ENCODE data around the gene SCAF8.
"Not testable (repeated sequence)": the region's sequence is repeated elsewhere in the genome, so short reads cannot be mapped to it uniquely, and the experiment has no call there.

Gene SCAF8

DNA sequence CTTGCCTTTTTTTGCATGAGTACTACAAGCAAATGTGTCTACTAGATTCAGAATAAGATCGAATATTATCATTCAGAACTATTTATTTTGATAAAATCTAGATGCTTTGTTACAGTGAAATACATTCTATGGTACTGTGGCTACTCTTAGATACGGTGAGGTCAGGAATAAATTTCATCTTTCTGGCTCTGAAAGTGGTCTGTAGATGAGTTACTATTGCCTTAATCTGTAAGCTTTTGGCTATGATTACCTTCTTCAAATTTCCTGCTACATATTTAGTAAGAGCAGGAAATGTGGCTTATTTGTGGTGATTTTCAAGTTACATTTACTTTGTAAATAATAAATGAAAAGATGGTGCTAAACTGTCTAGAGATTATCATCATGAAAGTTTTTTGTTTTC is 50.0 kb downstream of the SCAF8 start:
- DNase-seq = no peak

DNA sequence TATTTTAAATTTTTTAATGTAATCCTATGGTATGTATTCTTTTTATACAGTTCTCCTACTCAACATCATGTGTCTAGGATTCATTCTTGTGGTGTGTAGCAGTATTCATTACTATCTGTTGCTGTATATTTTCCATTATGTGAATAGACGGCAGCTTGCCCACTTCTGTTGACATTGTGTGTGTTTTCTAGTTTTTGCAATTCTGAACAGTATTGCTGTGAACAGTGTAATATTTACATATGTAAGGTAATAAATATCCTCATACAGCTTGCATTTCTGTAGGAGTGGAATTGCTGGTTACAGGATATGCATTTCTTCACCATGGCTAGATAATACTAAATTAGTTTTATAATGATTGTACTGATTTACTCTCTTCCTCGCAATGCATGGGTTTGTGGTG is 51.9 kb downstream of the SCAF8 start:
- DNase-seq = no peak

DNA sequence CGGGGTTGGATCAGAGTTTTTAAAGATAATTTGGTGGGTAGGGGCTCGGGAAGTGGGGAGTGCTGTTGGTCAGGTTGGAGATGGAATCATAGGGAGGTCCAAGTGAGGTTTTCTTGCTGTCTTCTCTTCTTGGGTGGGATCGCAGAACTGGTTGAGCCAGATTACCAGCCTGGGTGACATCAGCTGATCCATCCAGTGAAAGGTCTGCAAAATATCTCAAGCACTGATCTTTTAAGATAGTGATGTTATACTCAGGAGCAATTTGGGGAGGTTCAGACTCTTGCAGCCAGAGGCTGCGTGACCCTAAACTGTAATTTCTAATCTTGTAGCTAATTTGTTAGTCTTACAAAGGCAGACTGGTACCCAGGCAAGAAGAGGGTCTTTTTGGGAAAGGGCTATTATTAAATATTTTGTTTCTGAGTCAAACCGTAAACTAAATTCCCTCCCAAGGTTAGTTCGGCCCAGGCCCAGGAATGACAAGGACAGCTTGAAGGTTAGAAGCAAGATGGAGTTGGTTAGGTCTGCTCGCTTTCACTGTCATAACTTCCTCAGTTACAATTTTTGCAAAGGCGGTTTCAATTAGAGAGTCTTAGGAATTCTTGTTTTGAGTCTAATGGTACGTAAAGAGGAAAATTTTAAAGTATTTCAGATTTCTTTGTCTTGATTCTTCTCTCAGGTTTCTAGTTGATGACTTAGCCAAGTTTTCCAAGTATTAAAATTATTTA is 53.1 kb downstream of the SCAF8 start:
- no peak for DNase-seq

DNA sequence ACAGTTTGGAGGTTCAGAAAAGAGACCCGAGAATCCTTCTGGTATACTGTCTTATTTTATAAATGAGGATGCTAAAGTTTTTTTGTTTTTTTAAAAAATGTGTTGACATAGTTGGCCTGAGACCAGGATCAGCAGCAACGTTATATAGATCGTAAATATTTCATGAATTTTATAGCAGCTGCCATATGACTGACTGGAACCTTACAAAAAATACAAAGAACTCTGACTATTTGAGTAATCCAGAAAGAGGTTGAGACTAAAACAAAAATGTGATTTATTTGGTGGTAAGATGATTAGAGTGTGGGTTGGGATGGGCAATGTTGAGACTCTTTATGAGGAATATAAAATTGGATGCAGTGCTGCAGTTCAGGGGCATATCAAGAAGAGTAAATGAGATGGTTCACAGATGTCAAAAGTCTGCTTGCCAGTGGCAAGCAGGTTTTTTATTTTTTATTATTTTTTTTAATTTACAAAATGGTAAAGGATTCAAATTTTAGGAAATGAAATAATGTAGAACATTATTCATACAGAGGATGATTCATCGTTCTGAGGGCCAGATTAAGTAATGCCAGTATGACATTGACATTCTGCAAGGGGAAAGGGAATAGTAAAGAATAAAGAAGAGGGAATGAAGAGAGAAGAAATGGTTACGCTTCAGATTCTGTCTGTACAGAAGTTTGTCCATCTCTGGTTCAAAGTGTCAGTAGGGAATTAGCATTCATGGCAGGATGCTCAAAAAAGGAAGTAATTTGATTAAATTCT is 58.5 kb downstream of the SCAF8 start:
- DNase-seq = no peak

DNA sequence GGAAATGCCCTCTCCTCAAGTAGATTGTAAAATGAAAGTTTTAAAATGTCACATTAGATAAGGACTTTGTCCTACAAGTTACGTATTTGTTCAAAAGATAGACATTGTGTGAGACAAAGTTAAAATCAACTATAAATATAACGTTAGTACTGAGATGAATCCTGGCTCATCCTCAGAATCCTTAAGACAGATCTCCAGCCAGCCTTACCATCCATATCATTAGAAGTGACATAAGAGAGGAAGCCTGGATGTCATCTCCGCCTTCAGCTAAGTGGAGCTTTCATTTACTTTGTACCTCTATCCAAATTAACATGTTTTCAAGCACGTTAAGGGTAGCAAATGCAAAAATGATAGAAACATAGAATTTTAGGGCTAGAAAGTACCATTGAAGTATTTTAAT is 59.1 kb downstream of the SCAF8 start:
- DNase-seq = no peak

DNA sequence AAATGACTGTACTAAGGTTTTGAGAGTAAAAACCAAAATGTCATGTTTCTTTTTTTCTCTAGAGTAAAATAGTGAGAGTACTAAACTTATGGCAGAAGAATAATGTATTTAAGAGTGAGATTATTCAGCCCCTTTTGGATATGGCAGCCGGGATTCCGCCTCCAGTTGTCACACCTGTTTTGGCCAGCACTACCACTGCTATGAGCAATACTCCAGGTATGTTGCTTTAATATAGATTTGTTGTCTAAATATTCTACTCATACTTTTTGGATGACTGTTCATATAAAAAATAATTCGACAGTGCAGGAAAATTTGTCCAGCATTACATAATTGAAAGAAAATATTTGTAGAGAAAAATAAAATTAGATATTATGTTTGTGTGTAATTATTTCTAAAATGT is 59.5 kb downstream of the SCAF8 start:
- DNase-seq = no peak

DNA sequence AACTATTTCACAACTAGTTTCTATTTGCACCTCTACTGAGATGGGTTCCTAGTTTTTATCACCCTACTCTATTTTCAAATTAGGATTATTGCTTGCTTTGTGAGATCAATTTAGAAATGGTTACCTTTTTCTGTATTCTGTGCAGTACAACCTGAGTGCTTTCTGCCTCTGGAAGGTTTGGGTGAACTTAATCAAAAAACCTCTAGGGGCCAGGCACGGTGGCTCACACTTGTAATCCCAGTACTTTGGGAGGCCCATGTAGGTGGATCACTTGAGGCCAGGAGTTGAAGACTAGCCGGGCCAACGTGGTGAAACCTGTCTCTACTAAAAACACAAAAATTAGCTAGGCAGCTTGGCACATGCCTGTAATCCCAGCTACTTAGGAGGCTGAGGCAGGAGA is 63.3 kb downstream of the SCAF8 start:
- no peak for DNase-seq

DNA sequence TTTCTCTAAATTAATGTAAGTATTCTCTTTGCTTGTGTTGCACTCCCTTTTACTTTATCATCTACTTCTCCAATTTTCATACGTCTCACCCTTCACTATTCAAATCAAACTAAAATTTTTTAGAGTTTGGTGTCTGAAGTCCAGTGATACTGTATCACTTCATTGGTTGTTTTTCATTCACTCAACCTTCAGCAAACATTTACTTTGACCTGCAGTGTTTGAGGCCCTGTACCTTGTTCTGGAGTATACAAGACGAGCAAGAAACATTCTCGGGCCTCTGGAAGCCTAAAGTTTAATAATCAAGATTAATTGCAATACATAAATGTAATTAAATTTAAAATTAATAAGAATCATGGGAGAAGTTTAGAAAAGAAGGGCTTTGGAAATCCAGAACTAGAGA is 64.6 kb downstream of the SCAF8 start:
- DNase-seq = no peak

DNA sequence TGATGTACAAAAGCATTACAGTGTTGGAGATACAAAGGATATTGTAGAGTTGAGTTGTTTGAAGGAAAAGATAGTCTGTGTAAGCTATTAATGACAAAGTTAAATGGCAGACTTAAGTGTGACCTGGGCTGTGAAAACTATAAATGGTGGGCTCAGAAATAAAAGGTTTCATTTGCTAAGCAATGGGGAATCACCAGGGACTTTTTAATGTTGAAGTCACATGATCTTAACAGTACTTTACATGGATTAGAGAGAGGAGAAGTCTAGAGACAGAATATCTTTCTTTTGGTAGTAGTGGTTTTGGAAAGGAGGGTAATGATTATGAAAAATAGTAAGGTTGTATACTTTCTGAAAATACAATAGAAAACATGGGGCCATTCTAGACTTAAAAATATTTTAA is 67.1 kb downstream of the SCAF8 start:
- DNase-seq = no peak

DNA sequence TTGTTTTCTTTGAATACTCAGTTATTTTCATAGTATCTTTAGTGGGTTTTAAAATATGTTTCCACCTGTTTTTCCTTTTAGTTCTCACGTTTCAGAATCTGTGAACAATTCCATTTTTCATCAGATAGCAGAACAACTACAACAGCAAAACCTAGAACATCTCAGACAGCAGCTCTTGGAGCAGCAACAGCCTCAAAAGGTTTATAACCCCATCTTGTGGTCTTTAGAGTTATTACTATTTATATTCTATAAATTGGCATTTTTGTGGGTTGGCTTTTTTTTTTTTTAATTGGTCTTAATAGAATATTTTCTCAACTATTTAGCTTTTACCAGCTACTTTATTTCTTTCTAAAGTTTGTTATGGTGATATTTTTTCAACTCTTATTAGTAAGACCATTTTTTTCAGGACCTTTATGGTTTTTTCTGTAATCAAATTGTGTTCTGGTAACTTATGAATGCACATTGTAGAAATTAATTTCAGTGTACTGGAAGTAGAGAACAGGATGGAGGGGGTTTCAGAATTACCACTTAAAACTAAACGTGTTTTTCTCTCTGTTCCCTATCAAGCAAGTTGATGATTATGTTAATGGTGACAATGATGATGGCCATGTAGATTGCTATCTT is 72.2 kb downstream of the SCAF8 start:
- DNase-seq = peak; percentile 72

DNA sequence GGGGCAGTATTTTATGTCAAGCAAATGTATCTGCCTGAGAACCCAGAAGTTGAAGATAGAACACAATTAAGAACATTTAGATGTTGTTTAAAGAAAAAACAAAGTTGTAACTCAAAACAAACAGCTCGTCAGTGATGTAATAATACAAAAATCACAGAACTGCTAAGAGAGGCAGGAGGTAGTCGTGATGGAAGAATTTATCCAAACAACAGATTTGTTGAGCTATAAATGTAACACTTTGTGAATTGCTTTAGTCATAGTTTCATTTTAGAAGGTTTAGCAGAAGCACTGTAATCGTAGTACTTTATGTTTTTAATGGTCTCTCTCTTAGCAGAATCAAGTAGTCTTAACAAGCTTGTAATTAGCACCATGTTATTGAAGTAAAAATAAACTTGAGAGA is 73.6 kb downstream of the SCAF8 start:
- DNase-seq = no peak

DNA sequence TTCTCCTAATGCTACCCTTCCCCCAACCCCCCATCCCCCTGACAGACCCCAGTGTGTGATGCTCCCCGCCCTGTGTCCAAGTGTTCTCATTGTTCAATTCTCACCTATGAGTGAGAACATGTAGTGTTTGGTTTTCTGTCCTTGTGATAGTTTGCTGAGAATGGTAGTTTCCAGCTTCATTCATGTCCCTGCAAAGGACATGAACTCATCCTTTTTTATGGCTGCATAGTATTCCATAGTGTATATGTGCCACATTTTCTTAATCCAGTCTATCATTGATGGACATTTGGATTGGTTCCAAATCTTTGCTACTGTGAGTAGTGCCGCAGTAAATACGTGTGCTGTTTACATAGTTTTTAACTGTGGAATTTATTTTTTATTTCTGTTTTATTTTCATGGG is 78.4 kb downstream of the SCAF8 start:
- not testable (repeated sequence) for DNase-seq

DNA sequence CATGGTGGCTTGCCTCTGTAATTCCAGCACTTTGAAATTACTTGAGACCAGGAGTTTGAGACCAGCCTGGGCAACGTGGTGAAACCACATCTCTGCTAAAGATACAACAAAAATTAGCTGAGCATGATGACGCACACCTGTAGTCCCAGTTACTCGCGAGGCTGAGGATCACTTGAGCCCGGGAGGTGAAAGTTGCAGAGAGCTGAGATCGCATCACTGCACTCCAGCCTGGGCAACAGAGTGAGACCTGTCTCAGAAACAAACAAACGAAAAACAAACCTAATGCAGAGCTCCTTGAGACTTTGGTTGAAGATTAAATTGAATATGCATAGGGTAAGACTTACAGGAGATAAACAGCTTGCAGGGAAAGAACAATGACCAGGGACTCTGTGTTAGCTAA is 80.8 kb downstream of the SCAF8 start:
- DNase-seq = no peak

DNA sequence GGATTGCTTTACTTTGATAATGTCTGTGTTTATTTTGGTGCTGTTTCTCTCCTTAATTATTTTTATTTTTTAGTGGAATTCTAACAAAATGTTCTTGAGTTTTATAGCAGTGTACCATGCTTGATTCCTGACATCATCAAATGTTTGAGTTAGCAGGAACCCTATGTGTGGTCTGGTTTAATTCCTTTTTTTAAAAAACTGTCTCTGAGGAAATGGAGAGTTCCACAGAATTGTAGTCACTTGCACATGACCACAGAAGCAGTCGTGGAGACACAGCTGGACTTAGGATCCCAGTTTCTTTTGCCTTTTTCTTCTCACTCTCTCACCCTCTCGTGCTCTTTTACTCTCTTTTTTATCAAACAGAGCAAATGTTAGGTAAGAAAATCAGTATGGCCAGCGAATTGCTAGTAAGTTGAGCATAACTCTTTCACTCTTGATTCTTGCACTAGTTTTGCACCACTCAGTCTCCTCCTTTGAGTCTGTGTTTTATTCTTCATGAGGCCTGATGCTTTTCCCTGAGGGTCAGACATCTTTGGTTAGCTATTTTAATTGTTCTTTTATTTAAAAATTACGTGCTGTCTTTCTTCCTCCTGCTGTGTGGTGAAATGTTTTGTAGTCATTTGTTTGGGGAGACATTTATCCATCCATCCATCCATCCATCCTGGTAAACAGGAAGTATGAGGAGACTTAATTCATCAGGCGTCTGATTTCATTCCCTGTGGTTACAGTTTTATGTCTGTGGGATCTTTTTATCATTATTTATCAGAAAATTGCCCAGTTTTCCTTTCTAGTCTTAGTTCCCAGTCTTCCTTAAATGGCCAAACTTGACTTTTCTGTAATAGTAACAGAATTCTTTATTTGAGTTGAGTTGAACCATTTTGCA is 83.0 kb downstream of the SCAF8 start:
- DNase-seq = no peak

DNA sequence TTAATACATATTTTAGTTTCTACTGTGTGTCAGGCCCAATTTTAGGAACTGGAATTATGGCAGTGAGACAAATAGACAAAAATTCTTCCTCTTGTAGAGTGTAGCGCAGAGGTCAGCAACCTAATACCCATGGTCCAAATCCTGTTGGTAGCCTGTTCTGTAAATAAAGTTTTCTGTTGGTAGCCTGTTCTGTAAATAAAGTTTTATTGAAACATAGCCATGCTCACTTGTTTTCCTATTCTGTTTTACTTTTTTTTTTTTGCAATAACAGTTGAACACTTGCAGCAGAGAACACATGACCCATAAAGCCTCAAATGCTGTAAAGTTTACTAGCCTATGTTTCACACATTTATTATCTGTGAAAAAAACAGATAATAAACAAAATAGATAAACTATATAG is 87.9 kb downstream of the SCAF8 start:
- no peak for DNase-seq

DNA sequence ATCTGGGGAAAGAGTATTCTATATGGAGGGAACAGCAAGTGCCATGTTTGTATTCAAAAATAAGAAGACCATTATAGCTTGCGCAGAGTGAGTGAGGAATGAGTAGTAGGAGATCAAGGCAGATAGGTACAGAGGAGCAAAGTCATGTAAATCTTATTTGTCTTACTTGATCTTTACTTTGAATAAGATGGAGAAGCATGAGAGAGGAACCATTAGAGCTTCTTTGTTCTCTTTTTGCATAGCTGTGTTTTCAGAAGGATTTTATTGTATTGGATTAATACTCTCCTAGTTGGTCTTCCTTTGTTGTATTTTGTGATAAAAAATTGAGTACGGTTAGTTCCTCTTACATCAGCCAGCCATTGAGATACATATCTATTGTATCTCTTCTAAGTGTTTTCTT is 88.4 kb downstream of the SCAF8 start:
- peak; percentile 53 for DNase-seq

DNA sequence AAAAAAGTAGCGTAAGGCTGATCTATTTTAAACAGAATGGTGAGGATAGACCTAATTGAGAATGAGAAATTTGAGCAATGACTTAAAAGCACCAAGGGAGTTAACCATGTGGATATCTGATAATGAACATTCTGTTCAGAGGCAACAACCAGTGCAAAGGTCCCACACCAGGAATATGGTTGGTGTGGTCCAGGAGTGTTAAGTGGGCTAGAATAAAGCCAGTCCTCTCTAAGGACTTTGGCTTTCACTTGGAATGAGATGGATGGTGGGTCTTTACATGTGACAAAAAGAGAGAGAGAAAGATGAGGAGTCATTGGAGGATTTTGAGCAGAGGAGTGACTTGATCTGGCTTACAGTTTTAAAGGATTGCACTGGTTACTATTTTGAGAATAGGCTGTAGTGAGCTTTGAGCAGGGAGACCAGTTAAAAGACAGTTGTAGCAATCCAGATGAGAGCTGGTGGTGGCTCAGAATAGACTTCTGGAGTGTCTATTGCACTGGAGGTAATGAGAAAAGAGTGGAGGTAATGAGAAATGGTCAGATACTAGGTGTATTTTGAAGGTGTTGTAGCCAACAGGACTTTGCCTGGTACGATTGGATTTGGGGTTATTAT is 89.8 kb downstream of the SCAF8 start:
- DNase-seq = no peak

DNA sequence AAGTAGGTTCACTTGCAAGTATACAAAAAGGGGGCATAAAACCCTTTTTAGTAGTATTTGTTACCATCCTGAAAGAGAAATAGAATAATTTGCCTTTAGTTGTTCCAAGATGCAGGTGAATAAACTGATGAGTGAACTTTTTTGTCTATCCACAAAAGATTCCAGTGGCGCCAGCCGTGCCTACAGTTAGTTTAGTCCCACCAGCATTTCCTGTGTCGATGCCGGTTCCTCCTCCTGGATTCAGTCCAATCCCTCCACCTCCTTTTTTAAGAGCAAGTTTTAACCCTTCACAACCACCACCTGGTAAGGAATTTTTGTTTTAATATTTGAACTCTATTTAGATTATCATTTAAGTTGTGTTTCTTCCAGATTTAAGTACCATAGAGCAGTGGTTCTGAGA is 90.9 kb downstream of the SCAF8 start:
- DNase-seq = no peak

DNA sequence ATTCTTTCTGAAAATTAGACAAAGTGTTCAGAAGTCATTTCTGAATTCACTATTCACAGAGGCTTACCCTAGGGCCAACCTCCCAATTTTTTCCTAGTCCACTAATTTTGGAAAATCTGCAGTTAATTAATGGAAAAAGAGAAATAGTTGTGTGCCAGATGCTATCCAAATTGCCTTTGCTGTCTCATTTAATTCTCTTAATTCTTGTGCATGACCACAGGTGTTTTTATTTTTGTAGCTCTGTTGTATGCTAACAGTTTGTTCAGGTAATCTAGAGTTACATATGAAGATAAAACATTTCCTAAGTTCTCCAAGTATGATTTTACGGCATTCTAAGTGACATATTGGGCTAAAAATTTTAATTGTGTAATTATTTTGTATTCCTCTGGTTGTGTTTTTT is 96.8 kb downstream of the SCAF8 start:
- DNase-seq = no peak

DNA sequence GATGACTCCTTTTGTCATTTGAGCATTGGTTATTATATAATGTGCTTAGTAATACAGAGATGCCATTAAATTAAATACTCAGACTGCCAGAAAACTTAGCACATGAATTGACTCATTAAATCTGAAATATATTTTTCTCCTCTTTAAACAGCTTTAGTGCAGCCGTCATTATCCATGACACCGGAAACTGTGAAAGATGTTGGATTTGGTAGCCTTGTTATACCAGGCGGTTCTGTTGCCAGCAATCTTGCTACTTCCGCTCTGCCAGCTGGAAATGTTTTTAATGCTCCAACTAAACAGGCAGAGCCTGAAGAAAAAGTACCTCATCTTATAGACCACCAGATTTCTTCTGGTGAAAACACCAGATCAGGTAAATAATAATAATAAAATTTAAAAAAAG is 97.6 kb downstream of the SCAF8 start:
- no peak for DNase-seq

DNA sequence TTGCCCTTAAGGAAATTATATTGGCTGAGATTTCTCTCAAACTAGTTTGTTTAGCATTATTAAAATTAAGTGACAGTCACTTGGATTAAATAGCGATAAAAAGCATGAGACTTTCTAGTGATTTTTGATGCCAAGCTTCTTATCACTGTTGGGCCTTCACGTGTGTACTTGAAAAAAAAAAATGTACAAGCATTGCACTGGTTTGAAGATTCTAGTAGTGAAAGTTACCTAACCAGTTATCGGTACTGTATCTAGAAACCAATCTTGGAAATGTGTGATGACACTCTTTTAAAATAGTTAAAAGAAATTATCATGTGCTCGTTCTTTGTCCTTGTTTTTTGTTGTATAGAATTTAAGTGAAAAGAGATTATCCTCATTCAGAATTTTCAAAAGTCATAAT is 102.1 kb downstream of the SCAF8 start:
- DNase-seq = no peak

DNA sequence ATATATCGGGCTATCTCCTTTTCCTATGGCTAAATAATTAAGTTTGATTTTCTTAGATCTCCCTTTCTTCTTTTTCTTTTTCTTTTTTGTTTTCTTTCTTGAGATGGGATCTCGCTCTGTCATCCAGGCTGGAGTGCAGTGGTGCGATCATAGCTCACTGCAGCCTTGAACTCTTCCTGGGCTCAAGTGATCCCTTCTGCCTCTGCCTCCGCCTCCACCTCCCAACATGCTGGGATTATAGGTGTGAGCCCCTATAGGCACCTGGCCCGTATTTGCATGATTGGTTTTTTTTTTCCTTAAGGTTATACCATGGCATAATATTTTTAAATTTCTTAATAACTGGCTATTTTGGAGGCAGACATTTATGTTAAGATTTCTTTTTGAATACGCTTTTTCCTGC is 106.3 kb downstream of the SCAF8 start:
- DNase-seq = no peak

DNA sequence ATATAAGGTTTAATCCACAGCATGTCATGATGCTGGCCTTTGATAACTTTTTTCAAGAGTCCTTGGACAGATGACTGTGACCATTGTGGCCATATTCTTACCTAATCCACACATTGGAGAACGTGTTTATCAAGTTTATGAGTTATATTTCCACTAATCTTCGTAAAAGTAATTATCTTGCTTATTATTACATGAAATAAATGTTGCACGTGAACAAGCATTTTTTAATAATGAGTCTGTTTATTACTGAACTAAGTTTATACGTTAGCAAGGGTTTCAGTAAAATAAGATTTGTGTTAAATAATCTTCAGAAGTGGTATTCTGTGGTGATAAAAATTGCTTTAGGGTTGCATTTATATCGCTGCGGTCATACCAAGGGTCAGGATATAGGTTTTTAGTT is 107.1 kb downstream of the SCAF8 start:
- no peak for DNase-seq
